Measurements from ENCODE around the gene SERPINB2.

DNA sequence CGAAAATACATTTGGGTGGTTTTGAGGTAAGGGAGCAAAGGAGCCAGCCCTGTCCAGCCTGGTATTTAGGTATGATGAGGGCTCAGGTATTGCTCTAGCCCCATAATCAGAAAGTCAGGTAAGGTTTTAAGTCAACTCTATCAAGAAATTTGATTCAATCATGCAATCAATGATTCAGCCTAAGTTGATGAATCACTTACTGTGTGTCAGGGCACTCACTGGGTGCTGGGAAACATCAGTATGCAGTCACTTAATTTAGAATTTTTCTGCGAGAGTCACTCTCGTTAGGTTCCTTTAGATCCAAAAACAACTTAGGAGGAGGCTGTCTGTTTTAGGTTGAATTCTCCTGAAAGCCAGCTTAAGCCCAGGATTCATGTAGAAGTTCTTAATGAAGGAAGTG, 17.7 kb upstream of the SERPINB2 start:
- TF ChIP-seq, protein P1, sequence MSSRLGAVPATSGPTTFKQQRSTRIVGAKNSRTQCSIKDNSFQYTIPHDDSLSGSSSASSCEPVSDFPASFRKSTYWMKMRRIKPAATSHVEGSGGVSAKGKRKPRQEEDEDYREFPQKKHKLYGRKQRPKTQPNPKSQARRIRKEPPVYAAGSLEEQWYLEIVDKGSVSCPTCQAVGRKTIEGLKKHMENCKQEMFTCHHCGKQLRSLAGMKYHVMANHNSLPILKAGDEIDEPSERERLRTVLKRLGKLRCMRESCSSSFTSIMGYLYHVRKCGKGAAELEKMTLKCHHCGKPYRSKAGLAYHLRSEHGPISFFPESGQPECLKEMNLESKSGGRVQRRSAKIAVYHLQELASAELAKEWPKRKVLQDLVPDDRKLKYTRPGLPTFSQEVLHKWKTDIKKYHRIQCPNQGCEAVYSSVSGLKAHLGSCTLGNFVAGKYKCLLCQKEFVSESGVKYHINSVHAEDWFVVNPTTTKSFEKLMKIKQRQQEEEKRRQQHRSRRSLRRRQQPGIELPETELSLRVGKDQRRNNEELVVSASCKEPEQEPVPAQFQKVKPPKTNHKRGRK (CRISPR knock-in tag; IDR thresholded peaks at IDR 0.05; ENCODE audit: borderline replicate concordance) = no peak
- no peak for TF ChIP-seq FOXK1 (CRISPR knock-in tag; IDR thresholded peaks at IDR 0.05)
- TF ChIP-seq TEAD1 (CRISPR knock-in tag; IDR thresholded peaks at IDR 0.05) = no peak
- no peak for TF ChIP-seq NR3C1 (CRISPR knock-in tag; conservative IDR thresholded peaks at IDR 0.05; ENCODE audit: low read depth)
- no peak for TF ChIP-seq ATF1 (CRISPR knock-in tag; IDR thresholded peaks at IDR 0.05)
- TF ChIP-seq TP53 (CRISPR knock-in tag; IDR thresholded peaks at IDR 0.05) = no peak
- TF ChIP-seq, protein P2, sequence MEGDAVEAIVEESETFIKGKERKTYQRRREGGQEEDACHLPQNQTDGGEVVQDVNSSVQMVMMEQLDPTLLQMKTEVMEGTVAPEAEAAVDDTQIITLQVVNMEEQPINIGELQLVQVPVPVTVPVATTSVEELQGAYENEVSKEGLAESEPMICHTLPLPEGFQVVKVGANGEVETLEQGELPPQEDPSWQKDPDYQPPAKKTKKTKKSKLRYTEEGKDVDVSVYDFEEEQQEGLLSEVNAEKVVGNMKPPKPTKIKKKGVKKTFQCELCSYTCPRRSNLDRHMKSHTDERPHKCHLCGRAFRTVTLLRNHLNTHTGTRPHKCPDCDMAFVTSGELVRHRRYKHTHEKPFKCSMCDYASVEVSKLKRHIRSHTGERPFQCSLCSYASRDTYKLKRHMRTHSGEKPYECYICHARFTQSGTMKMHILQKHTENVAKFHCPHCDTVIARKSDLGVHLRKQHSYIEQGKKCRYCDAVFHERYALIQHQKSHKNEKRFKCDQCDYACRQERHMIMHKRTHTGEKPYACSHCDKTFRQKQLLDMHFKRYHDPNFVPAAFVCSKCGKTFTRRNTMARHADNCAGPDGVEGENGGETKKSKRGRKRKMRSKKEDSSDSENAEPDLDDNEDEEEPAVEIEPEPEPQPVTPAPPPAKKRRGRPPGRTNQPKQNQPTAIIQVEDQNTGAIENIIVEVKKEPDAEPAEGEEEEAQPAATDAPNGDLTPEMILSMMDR (IDR thresholded peaks at IDR 0.05) = no peak
- no peak for TF ChIP-seq HMGA2 (CRISPR knock-in tag; IDR thresholded peaks at IDR 0.05)
- no peak for TF ChIP-seq ETV6 (CRISPR knock-in tag; IDR thresholded peaks at IDR 0.05)
- TF ChIP-seq ZNF317 (CRISPR knock-in tag; IDR thresholded peaks at IDR 0.05; ENCODE audit: borderline replicate concordance, low read depth) = no peak
- TF ChIP-seq GABPB1 (CRISPR knock-in tag; IDR thresholded peaks at IDR 0.05) = no peak
- TF ChIP-seq, protein P3, sequence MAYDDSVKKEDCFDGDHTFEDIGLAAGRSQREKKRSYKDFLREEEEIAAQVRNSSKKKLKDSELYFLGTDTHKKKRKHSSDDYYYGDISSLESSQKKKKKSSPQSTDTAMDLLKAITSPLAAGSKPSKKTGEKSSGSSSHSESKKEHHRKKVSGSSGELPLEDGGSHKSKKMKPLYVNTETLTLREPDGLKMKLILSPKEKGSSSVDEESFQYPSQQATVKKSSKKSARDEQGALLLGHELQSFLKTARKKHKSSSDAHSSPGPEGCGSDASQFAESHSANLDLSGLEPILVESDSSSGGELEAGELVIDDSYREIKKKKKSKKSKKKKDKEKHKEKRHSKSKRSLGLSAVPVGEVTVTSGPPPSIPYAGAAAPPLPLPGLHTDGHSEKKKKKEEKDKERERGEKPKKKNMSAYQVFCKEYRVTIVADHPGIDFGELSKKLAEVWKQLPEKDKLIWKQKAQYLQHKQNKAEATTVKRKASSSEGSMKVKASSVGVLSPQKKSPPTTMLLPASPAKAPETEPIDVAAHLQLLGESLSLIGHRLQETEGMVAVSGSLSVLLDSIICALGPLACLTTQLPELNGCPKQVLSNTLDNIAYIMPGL (CRISPR knock-in tag; IDR thresholded peaks at IDR 0.05) = no peak
- TF ChIP-seq, protein P4, sequence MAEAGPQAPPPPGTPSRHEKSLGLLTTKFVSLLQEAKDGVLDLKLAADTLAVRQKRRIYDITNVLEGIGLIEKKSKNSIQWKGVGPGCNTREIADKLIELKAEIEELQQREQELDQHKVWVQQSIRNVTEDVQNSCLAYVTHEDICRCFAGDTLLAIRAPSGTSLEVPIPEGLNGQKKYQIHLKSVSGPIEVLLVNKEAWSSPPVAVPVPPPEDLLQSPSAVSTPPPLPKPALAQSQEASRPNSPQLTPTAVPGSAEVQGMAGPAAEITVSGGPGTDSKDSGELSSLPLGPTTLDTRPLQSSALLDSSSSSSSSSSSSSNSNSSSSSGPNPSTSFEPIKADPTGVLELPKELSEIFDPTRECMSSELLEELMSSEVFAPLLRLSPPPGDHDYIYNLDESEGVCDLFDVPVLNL (CRISPR knock-in tag; IDR thresholded peaks at IDR 0.05; ENCODE audit: borderline replicate concordance, low read depth) = no peak
- TF ChIP-seq, protein P5, sequence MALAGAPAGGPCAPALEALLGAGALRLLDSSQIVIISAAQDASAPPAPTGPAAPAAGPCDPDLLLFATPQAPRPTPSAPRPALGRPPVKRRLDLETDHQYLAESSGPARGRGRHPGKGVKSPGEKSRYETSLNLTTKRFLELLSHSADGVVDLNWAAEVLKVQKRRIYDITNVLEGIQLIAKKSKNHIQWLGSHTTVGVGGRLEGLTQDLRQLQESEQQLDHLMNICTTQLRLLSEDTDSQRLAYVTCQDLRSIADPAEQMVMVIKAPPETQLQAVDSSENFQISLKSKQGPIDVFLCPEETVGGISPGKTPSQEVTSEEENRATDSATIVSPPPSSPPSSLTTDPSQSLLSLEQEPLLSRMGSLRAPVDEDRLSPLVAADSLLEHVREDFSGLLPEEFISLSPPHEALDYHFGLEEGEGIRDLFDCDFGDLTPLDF (CRISPR knock-in tag; IDR thresholded peaks at IDR 0.05) = no peak

Data from WTC11 (cell line).